Vagina (tissue), 2 donors: ENCODE measurements around the gene KRTAP5-5. TPM values are rescaled to one million over a fixed set of nuclear protein-coding genes. Genes with fewer than 3 reads are reported as not detected.
"Not testable (repeated sequence)": the region's sequence is repeated elsewhere in the genome, so short reads cannot be mapped to it uniquely, and the experiment has no call there.

Experiments used
- DNase-seq, 2 donors: peaks; one replicate each; pipeline ENCODE4 v3.0.0-alpha.2; 2017; ENCODE audit errors: extremely low spot score in 2 of 2
- H3K27ac ChIP-seq: fragments of 200-600 bp; sonication (generic); one replicate; pipeline ENCODE4 v1.5.1; 2019
- H3K27me3 ChIP-seq: fragments of 200-600 bp; sonication (generic); one replicate; pipeline ENCODE4 v1.5.1; 2019
- H3K36me3 ChIP-seq, 2 donors: fragments of 200-600 bp; sonication (generic); one replicate each; pipeline ENCODE4 v1.5.1; 2017 to 2019
- H3K4me1 ChIP-seq: fragments of 200-600 bp; sonication (generic); one replicate; pipeline ENCODE4 v1.5.1; 2019
- H3K4me3 ChIP-seq, 2 donors: fragments of 200-600 bp; sonication (generic); 1 replicate in 1 of 2; 2 replicates in 1 of 2; pipeline ENCODE4 v1.5.1; 2016 to 2019
- H3K9me3 ChIP-seq: fragments of 200-600 bp; sonication (generic); one replicate; pipeline ENCODE4 v1.5.1; 2019
- POLR2A ChIP-seq, 2 donors: fragments of 450-650 bp; IDR thresholded peaks; one replicate each; pipeline ENCODE4 v1.6.1; 2017; ENCODE audit warnings: antibody characterized with exemption in 2 of 2, mild to moderate bottlenecking in 2 of 2, moderate library complexity in 2 of 2
- POLR2AphosphoS5 ChIP-seq, 2 donors: sonication (generic); formaldehyde crosslinking; IDR thresholded peaks; one replicate each; pipeline ENCODE4 v1.9.0; 2017; ENCODE audit warnings: antibody characterized with exemption in 2 of 2, mild to moderate bottlenecking in 2 of 2, low read depth in 1 of 2; ENCODE audit not compliant: insufficient read depth in 1 of 2
- intact Hi-C: fragments of 100-400 bp; cut with DNase I; formaldehyde crosslinking; loops from one replicate; pipeline ENCODE4 v1.15.1; 2023
- total RNA-seq: library from RNA; depleted of rRNA; stranded (reverse); fragments of >200 nt; gene quantifications from one replicate; pipeline ENCODE4 v1.2.3, GENCODE V29; 2016
- TF ChIP-seq, protein P1 (sequence below), 3 experiments: fragments of 450-650 bp in 2 of 3; fragments of 200-600 bp in 1 of 3; sonication (generic) in 1 of 3; IDR thresholded peaks; one replicate each; pipeline ENCODE4 v1.5.1; 2017 to 2019; ENCODE audit warnings: antibody characterized with exemption in 3 of 3, mild to moderate bottlenecking in 2 of 3, moderate library complexity in 2 of 3

The KRTAP5-5 gene
- total RNA-seq, 1 donor from 2014 or later: not detected

DNA sequence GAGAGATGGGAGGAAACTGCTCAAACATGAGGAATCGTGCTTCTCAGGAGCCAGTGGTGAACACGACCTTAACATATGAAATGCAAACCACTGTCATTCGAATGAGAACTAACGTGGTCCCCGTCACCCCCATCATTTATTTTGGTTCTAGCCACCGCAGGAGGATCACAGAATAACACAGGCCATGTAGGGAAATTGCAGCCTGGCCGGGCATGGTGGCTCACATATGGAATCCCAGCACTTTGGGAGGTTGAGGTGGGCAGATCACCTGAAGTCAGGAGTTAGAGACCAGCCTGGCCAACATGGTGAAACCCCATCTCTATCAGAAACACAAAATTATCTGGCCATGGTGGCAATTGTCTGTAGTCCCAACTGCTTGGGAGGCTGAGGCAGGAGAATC, 27.1 kb downstream of the KRTAP5-5 start:
- TF ChIP-seq POLR2AphosphoS5 (IDR thresholded peaks at IDR 0.05; ENCODE audit: insufficient read depth in 1 of 2, low read depth in 1 of 2) (no peak), POLR2A (IDR thresholded peaks at IDR 0.05) (no peak)
- TF ChIP-seq, protein P1, sequence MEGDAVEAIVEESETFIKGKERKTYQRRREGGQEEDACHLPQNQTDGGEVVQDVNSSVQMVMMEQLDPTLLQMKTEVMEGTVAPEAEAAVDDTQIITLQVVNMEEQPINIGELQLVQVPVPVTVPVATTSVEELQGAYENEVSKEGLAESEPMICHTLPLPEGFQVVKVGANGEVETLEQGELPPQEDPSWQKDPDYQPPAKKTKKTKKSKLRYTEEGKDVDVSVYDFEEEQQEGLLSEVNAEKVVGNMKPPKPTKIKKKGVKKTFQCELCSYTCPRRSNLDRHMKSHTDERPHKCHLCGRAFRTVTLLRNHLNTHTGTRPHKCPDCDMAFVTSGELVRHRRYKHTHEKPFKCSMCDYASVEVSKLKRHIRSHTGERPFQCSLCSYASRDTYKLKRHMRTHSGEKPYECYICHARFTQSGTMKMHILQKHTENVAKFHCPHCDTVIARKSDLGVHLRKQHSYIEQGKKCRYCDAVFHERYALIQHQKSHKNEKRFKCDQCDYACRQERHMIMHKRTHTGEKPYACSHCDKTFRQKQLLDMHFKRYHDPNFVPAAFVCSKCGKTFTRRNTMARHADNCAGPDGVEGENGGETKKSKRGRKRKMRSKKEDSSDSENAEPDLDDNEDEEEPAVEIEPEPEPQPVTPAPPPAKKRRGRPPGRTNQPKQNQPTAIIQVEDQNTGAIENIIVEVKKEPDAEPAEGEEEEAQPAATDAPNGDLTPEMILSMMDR (IDR thresholded peaks at IDR 0.05): no peak
- intact Hi-C loops: loop anchor here (10.0 kb wide), 1 partner anchor 498 kb away; no protein-coding TSS in a partner anchor
- no peak overlapping the region for H3K4me3 ChIP-seq
- no peaks in the 10 kb centered on the region for H3K36me3 ChIP-seq
- H3K27me3 ChIP-seq: no peaks in the 10 kb centered on the region
- peaks cover 9% of the 10 kb centered on the region for H3K4me1 ChIP-seq
- no peak overlapping the region for H3K27ac ChIP-seq
- DNase-seq: no peak
- H3K9me3 ChIP-seq: no peaks in the 10 kb centered on the region

DNA sequence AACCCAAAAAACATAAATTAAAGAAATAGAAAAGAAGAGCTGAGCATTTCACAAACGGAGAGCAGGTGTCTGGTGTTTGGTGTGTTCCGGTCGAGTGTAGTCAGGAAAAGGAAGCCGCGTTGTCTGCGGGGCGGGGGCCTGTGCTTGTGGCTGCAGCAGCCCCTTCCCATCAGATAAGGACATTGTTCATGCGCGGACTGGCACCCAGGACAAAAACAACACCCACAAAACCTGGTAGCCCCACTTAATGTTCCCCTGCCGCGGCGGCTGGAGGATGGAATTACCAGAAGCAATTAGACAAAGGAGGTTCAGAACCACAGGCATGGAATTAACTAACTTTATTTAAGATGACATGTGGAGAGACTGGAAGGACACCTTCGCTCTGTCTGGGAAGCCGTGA, 29.9 kb downstream of the KRTAP5-5 start:
- no peaks in the 10 kb centered on the region for H3K4me1 ChIP-seq
- intact Hi-C loops: loop anchor here (10.0 kb wide), 1 partner anchor 495 kb away; no protein-coding TSS in a partner anchor
- H3K27me3 ChIP-seq: no peaks in the 10 kb centered on the region
- no peak for DNase-seq
- TF ChIP-seq, protein P1 (IDR thresholded peaks at IDR 0.05): no peak
- TF ChIP-seq POLR2AphosphoS5 (IDR thresholded peaks at IDR 0.05; ENCODE audit: insufficient read depth in 1 of 2, low read depth in 1 of 2) (no peak), POLR2A (IDR thresholded peaks at IDR 0.05) (no peak)
- no peaks in the 10 kb centered on the region for H3K9me3 ChIP-seq
- H3K36me3 ChIP-seq: no peaks in the 10 kb centered on the region
- H3K27ac ChIP-seq: no peak overlapping the region
- no peak overlapping the region for H3K4me3 ChIP-seq

DNA sequence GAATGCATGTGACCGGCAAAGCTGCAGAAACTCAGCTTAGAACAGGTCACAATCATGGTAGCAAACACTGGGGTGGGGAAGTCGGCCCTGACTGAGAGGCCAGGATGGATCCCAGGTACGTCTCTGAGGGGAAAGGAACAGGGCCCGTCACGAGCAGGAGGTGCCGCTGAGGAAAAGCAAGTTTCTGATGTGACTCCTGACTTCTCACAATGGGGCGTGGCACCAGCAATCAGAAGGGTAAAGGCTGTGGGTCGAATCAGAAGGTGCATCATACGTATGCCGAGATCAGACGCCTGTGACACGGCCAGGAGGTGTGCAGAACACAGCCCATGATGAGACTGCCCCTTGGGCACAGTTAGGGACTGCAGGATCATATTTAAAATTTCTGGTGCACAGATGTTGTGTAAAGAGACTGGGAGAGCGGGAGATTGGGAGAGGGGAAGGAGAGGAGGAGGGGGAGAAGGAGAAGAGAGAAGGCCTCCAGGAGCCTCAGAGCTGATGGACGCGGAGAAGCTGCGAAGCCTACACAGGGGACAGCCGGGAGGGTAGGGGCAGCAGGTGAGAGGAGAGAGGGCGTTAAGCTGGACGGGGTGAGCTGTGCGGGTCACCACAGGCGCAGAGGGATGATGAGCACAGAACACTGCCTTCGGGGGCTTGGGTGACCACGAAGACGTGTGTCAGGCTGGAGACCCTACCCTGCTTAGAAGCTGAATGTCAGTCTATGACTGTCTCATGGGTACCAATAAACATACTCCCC, 30.7 kb downstream of the KRTAP5-5 start:
- Histone ChIP-seq H3K4me1 (no peaks in the 10 kb centered on the region), H3K9me3 (no peaks in the 10 kb centered on the region), H3K4me3 (no peak overlapping the region), H3K27ac (no peak overlapping the region), H3K36me3 (no peaks in the 10 kb centered on the region), H3K27me3 (no peaks in the 10 kb centered on the region)
- intact Hi-C loops: no loop called here
- DNase-seq: no peak
- TF ChIP-seq POLR2AphosphoS5 (IDR thresholded peaks at IDR 0.05; ENCODE audit: insufficient read depth in 1 of 2, low read depth in 1 of 2) (no peak), POLR2A (IDR thresholded peaks at IDR 0.05) (no peak)
- TF ChIP-seq, protein P1 (IDR thresholded peaks at IDR 0.05): no peak

DNA sequence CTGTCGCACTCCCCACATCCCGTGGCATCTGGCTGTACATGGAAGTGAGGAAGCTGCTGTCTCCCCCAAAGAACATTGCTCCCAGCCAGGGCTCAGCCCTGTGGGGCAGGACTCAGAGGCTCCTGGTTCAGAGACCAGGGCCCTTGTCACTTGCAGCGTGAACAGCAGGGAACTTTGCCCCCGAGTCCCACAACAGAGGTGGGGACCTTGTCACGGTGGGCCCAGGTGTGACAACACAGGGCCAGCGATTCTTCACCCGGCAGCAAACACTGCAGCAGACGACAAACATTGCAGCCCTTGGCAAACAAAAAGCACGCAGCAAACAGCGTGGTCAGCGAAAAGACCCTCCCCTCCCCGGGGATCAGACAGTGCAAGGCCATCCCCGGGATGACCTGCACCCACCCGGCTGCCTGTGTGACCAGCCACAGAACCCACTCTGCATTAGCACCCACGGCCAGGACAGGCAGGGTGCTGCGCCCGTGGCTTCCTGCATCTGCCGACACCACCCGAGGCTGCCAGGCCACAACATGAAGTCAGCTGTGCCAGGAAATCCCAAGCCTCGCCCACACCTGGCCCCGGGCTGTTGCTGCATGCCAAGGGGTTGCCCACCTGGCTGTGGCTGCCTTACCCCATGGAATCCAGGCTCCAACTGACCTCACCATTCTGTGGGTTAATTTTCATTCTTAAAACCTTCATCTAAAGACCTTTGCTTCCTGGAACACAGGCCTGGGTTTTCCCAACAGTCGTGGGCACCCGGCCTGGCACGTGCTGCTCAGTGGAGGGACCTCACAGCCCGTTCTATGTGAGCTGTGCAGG, 32.1 kb downstream of the KRTAP5-5 start:
- H3K27ac ChIP-seq, DNase-seq, H3K36me3 ChIP-seq, H3K4me3 ChIP-seq, H3K9me3 ChIP-seq, H3K4me1 ChIP-seq, H3K27me3 ChIP-seq, intact Hi-C loops: not testable (repeated sequence)

DNA sequence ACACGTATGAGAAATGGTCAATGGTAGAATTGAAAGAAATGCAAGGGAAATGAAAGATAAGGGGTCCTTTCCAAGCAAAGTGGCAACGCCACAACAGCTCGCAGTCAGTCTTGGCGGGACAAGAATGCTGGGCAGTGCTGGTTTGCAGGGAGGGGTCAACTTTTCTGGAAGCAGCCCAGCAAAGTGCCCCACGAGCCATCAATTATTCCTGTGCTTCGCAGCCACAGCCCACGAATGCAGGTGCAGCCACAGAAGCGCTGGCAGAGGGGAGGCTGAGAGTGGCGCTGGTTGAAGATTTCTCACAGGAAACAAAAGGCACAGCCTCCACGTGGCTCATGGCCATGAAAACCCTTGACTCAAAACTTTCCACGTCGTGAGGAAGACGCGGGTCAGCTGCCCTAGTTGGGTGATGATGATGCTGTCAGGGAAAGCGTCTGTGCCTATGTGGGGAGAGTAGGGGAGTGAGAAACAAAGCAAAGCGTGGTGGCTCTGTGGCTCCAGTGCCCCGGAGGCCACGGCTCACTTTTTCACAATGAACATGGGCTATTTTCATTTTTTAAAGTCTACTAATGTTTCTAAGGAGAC, 33.2 kb downstream of the KRTAP5-5 start:
- H3K27me3 ChIP-seq, H3K36me3 ChIP-seq, H3K4me1 ChIP-seq, DNase-seq, intact Hi-C loops, H3K9me3 ChIP-seq, H3K27ac ChIP-seq, H3K4me3 ChIP-seq: not testable (repeated sequence)
